HG02610 (cell line): Measurements from ENCODE around the gene KIAA1191.
A peak's percentile ranks its signal among the peaks of the same experiment; 100 is the strongest.

Experiments used
- ATAC-seq: cut with Tn5 transposase; IDR thresholded peaks from one replicate; pipeline ENCODE4 v1.9.1; 2021; ENCODE audit warnings: mild to moderate bottlenecking, moderate library complexity; ENCODE audit not compliant: unreplicated experiment

KIAA1191 gene

GRCh38 chr5:176365351-176366231 lies 4.0 kb upstream of the KIAA1191 start, which contains the start of gene ARL10:
Gene ARL10 (plus strand): TSS chr5:176365487. CDS start chr5:176365564, 77 bp downstream.
- peak; percentile 40 for ATAC-seq

- no peak for ATAC-seq
These were observed 3.3 kb upstream of the KIAA1191 start for GRCh38 chr5:176364765-176365350.

GRCh38 chr5:176362233-176362490 lies 598 bp upstream of the KIAA1191 start:
- peak; percentile 7 for ATAC-seq

GRCh38 chr5:176360894-176361436 lies 599 bp downstream of the KIAA1191 start:
- ATAC-seq, result no peak

- ATAC-seq, result no peak
These were observed 1.9 kb downstream of the KIAA1191 start for GRCh38 chr5:176359658-176360057.

- ATAC-seq, result no peak
These were observed 5.4 kb downstream of the KIAA1191 start for GRCh38 chr5:176356179-176356566.

GRCh38 chr5:176355400-176356178 lies 6.0 kb downstream of the KIAA1191 start:
- ATAC-seq, result no peak

- ATAC-seq, result no peak
These were observed 8.0 kb downstream of the KIAA1191 start for GRCh38 chr5:176353533-176353932.

- ATAC-seq, result peak; percentile 90
These were observed 9.3 kb downstream of the KIAA1191 start for GRCh38 chr5:176352116-176352878.

GRCh38 chr5:176350416-176350815 lies 11.1 kb downstream of the KIAA1191 start:
- ATAC-seq, result no peak

GRCh38 chr5:176342766-176343458 lies 18.7 kb downstream of the KIAA1191 start:
- ATAC-seq, result no peak

- ATAC-seq, result no peak
These were observed 19.4 kb downstream of the KIAA1191 start for GRCh38 chr5:176342158-176342483.

GRCh38 chr5:176341325-176342157 lies 20.0 kb downstream of the KIAA1191 start:
- no peak for ATAC-seq

- no peak for ATAC-seq
These were observed 22.3 kb downstream of the KIAA1191 start for GRCh38 chr5:176339304-176339703.

GRCh38 chr5:176337913-176338312 lies 23.7 kb downstream of the KIAA1191 start:
- no peak for ATAC-seq

GRCh38 chr5:176334031-176334770 lies 27.4 kb downstream of the KIAA1191 start:
- ATAC-seq, result no peak

- ATAC-seq, result no peak
These were observed 41.0 kb downstream of the KIAA1191 start for GRCh38 chr5:176320577-176320976.

GRCh38 chr5:176319827-176320554 lies 41.6 kb downstream of the KIAA1191 start:
- no peak for ATAC-seq
